ENCODE results near the gene AOPEP. TPM values are rescaled to one million over a fixed set of nuclear protein-coding genes. Genes with fewer than 3 reads are reported as not detected.

The AOPEP gene
- polyA plus RNA-seq, 1 of the 3 experiments (the other 2 are of a cell fraction), result 54.6 TPM

DNA sequence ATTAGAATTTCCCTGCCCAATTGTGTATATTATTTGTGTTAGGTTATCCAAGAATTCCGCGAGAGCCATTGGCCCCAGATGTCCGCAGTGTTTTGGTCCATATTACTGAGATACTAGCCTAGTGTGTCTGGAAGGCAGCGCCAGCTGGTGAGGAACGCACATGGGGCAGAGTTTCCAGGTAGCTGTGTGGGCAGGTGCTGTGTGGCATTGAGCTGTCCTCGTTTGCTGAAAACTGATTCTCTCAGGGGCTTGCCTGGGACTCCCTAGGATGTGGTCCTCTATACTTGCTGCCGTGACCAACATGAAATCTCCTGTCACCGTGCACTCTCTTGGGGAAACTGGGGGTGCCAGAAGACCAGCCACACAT lies 302.3 kb downstream of the AOPEP start:
- peaks cover 26 to 70% of the 10 kb centered on the region in 2 experiments for H3K4me1 ChIP-seq (ENCODE audit: control insufficient read depth in 1 of 2, insufficient read depth in 2 of 2, low read depth in 1 of 2, low read length in 1 of 2)
- peaks cover 19 to 79% of the 10 kb centered on the region in 2 experiments for H3K36me3 ChIP-seq (replicated peaks in 1 of 2; ENCODE audit: control insufficient read depth in 1 of 2, insufficient read depth in 2 of 2, low read length in 1 of 2)
- no peak for TF ChIP-seq FOXJ3 (CRISPR knock-in tag; IDR thresholded peaks at IDR 0.05)
- TF ChIP-seq, protein P1, sequence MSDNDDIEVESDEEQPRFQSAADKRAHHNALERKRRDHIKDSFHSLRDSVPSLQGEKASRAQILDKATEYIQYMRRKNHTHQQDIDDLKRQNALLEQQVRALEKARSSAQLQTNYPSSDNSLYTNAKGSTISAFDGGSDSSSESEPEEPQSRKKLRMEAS (IDR thresholded peaks at IDR 0.05; ENCODE audit: low read depth), result no peak
- TF ChIP-seq TAF1 (IDR thresholded peaks at IDR 0.05; ENCODE audit: borderline replicate concordance, low read depth, low read length), result no peak
- TF ChIP-seq, protein P2, sequence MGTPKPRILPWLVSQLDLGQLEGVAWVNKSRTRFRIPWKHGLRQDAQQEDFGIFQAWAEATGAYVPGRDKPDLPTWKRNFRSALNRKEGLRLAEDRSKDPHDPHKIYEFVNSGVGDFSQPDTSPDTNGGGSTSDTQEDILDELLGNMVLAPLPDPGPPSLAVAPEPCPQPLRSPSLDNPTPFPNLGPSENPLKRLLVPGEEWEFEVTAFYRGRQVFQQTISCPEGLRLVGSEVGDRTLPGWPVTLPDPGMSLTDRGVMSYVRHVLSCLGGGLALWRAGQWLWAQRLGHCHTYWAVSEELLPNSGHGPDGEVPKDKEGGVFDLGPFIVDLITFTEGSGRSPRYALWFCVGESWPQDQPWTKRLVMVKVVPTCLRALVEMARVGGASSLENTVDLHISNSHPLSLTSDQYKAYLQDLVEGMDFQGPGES (IDR thresholded peaks at IDR 0.05; ENCODE audit: low read depth, low read length), result no peak
- no peak for TF ChIP-seq NFIC (IDR thresholded peaks at IDR 0.05; ENCODE audit: borderline replicate concordance)
- TF ChIP-seq RFX5 (IDR thresholded peaks at IDR 0.05; ENCODE audit: low read length), result no peak
- TF ChIP-seq RXRA (IDR thresholded peaks at IDR 0.05; ENCODE audit: borderline replicate concordance, low read depth), result no peak
- no peak for TF ChIP-seq EZH2phosphoT487 (IDR thresholded peaks at IDR 0.05; ENCODE audit: borderline replicate concordance, low read depth)
- no peak for TF ChIP-seq POLR2AphosphoS5 (IDR thresholded peaks at IDR 0.05; ENCODE audit: low read depth, low read length)
- TF ChIP-seq, protein P3, sequence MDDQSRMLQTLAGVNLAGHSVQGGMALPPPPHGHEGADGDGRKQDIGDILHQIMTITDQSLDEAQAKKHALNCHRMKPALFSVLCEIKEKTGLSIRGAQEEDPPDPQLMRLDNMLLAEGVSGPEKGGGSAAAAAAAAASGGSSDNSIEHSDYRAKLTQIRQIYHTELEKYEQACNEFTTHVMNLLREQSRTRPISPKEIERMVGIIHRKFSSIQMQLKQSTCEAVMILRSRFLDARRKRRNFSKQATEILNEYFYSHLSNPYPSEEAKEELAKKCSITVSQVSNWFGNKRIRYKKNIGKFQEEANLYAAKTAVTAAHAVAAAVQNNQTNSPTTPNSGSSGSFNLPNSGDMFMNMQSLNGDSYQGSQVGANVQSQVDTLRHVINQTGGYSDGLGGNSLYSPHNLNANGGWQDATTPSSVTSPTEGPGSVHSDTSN (IDR thresholded peaks at IDR 0.05), result no peak
- DNase-seq, result no peak
- POLR2A ChIA-PET, result no interaction called here
- 92% methylated on average over 8 of the region's 8 CpGs for WGBS (ENCODE audit: low lambda C conversion rate)
- no peaks in the 10 kb centered on the region for H3K9me2 ChIP-seq
- no peak overlapping the region for H2AFZ ChIP-seq (ENCODE audit: low read depth)
- no peak overlapping the region for H3K9ac ChIP-seq
- peaks cover 16% of the 10 kb centered on the region for H3F3A ChIP-seq (replicated peaks; ENCODE audit: insufficient read depth)
- H3K4me3 ChIP-seq (ENCODE audit: low read depth in 2 of 2, low read length in 1 of 2), result no peak overlapping the region
- H3K4me2 ChIP-seq, result no peak overlapping the region
- no peaks in the 10 kb centered on the region for H3K9me3 ChIP-seq
- H4K20me1 ChIP-seq (ENCODE audit: insufficient read depth), result peaks cover 45% of the 10 kb centered on the region
- CTCF ChIA-PET, result interaction anchor here (1.1 kb wide), 1 partner anchor 10 kb away, joined by 3 read pairs; no protein-coding TSS in a partner anchor
- H3K27ac ChIP-seq (ENCODE audit: low read depth in 2 of 2, low read length in 1 of 2), result peak overlapping the region in 1 of 2 experiments; percentile 58; a peak in 1 of 4 replicates
- peaks cover 98% of the 10 kb centered on the region for H3K79me2 ChIP-seq (ENCODE audit: insufficient read depth)
- no peaks in the 10 kb centered on the region for H3K27me3 ChIP-seq (ENCODE audit: insufficient read depth)

DNA sequence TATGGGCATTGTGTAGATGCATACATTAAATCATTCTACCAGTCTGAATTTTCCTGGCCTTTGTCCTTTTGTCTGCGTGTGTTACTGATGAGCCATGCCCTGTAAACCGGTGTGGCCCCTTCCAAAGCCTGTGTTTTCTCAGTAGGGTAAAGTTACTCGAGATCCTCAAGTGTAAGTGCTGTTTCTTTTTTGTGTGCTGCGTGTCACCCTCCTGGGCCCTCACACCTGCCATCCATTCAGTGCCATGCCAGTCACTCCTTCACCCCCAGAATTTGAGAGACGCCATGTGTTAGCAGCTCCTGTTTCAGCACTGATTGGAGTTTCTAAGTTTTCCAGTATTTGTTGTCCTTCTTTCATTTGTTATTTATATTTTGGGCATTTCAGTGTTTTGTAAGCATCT lies 302.8 kb downstream of the AOPEP start:
- Histone ChIP-seq H3K9me3 (no peaks in the 10 kb centered on the region), H3K27me3 (ENCODE audit: insufficient read depth) (no peaks in the 10 kb centered on the region), H3K79me2 (ENCODE audit: insufficient read depth) (peaks cover 98% of the 10 kb centered on the region), H3K4me1 (ENCODE audit: control insufficient read depth in 1 of 2, insufficient read depth in 2 of 2, low read depth in 1 of 2, low read length in 1 of 2) (peaks cover 22 to 65% of the 10 kb centered on the region in 2 experiments), H3K9me2 (no peaks in the 10 kb centered on the region), H3F3A (replicated peaks; ENCODE audit: insufficient read depth) (peaks cover 14% of the 10 kb centered on the region), H3K27ac (ENCODE audit: low read depth in 2 of 2, low read length in 1 of 2) (peak overlapping the region in 1 of 2 experiments; percentile 58; a peak in 1 of 4 replicates), H2AFZ (ENCODE audit: low read depth) (no peak overlapping the region), H3K4me3 (ENCODE audit: low read depth in 2 of 2, low read length in 1 of 2) (no peak overlapping the region), H3K4me2 (no peak overlapping the region), H4K20me1 (ENCODE audit: insufficient read depth) (peaks cover 49% of the 10 kb centered on the region), H3K36me3 (replicated peaks in 1 of 2; ENCODE audit: control insufficient read depth in 1 of 2, insufficient read depth in 2 of 2, low read length in 1 of 2) (peaks cover 19 to 79% of the 10 kb centered on the region in 2 experiments), H3K9ac (no peak overlapping the region)
- ChIA-PET CTCF (interaction anchor here (1.1 kb wide), 1 partner anchor 10 kb away, joined by 3 read pairs; no protein-coding TSS in a partner anchor), POLR2A (no interaction called here)
- TF ChIP-seq NRF1 (IDR thresholded peaks at IDR 0.05; ENCODE audit: low read depth, low read length) (no peak), GABPA (IDR thresholded peaks at IDR 0.05; ENCODE audit: low read depth) (no peak), FOXJ3 (CRISPR knock-in tag; IDR thresholded peaks at IDR 0.05) (no peak), RFX5 (IDR thresholded peaks at IDR 0.05; ENCODE audit: low read length) (no peak)
- no peak for DNase-seq
- WGBS (ENCODE audit: low lambda C conversion rate), result 85% methylated on average over 5 of the region's 5 CpGs
